HG03354 (cell line): ENCODE measurements around the gene ADGRG7.
"Not testable (repeated sequence)": the region's sequence is repeated elsewhere in the genome, so short reads cannot be mapped to it uniquely, and the experiment has no call there.

Experiments
- ATAC-seq: cut with Tn5 transposase; IDR thresholded peaks from one replicate; pipeline ENCODE4 v1.9.1; 2021; ENCODE audit warnings: mild to moderate bottlenecking; ENCODE audit not compliant: unreplicated experiment, poor library complexity, severe bottlenecking

The ADGRG7 gene, protein sequence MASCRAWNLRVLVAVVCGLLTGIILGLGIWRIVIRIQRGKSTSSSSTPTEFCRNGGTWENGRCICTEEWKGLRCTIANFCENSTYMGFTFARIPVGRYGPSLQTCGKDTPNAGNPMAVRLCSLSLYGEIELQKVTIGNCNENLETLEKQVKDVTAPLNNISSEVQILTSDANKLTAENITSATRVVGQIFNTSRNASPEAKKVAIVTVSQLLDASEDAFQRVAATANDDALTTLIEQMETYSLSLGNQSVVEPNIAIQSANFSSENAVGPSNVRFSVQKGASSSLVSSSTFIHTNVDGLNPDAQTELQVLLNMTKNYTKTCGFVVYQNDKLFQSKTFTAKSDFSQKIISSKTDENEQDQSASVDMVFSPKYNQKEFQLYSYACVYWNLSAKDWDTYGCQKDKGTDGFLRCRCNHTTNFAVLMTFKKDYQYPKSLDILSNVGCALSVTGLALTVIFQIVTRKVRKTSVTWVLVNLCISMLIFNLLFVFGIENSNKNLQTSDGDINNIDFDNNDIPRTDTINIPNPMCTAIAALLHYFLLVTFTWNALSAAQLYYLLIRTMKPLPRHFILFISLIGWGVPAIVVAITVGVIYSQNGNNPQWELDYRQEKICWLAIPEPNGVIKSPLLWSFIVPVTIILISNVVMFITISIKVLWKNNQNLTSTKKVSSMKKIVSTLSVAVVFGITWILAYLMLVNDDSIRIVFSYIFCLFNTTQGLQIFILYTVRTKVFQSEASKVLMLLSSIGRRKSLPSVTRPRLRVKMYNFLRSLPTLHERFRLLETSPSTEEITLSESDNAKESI

DNA sequence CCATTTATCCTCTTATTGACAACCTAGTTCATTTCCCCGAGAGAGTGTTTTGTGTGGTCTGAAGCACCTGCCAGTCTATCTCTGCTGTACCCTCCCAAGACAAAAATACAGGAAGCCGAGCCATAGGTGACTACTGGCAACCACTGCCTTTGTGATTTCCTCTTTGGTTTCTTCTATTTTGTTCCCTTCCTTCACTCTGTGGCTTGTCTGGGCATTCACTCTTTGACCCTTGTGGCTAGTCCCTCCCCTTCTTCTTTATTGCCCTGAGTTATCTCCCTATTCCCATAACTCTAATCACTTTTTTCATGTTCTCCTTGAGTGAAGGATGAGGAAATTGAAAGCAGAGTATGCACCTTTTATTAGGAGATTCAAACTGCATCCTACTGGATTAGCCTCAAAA lies at the start of gene ADGRG7:
Gene ADGRG7 (plus strand): TSS at position 297 of the 400 bp plus-strand sequence. CDS start 256 bp downstream, outside the sequence.
- no peak for ATAC-seq

DNA sequence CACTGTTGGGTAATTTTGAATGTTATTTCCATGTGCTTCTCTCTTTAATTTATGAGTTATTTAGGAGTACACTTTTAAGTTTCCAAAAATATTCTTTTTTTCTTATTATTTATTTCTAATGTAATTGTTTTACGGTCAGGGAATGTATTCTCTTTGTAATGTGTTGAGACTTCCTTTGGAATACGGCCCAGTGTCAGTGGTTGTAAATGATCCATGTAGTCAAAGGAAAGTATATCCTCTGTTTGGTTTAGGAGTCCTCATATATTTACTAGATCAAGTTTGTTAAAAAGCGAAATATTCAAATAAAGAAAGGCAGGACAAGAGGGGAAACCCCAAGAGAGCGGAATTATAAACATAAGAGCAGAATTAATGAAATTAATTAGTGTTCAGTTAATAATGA lies 49.0 kb upstream of the ADGRG7 start:
- no peak for ATAC-seq

DNA sequence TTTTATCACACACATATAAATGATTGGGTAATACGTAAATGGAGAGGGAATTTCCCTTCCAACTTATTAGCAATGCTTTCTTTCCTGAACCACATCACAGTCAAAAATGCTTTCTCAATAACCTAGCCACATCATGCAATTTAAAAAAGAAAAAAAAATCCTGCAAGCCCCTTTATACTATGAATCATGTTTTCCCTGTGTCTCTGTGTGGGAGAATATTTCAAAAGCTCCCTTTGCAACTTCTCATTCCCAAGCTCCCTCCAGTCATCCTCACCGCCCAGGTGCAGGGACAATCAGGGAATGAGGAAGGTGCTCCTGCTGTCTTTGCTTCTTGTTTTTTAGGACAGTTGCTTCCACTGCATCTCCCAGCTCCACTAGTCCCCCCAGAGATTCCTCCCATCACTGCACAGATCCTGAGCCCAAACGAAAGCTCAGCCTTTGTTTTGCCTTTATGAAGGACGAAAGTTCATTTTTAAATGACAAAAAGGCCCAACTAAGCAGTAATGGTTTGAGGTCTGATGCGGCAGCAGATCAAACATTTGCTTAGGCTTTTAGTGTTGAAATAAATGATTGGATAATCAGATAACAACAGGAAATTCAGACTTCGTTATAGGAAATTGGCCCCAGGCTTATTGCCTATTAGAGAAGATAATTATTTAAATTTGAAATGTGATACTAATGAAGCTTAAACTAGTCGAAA lies 47.8 kb upstream of the ADGRG7 start:
- ATAC-seq: no peak

DNA sequence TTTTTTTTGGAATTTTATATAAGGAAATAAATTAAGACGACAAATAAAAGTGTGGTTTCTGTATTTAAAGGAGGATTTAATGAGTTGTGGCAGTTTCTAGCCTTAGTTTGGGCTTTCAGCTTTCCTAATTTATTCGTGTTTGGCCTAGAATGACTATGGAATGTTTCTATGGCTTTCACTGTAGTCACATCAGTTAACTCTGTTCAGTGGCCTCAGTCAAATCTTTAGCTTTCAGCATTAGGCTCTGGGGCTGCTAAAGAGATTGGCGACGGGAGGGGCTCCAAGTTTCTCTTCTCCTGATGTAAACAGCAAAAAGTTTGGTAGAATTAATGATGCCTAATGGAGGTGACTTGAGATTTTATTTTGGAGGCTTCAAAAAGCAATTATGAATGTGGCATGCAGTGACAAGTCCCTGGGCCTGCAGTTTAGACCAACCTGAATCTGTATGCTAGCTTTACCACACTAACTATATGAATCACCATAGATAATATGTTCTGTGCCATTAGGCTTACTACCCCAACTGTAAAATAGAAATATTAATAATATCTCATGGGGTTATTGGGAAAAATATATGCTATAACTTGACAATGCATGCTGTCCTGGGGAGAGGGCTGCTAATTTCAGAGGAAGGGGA lies 47.1 kb upstream of the ADGRG7 start:
- no peak for ATAC-seq

DNA sequence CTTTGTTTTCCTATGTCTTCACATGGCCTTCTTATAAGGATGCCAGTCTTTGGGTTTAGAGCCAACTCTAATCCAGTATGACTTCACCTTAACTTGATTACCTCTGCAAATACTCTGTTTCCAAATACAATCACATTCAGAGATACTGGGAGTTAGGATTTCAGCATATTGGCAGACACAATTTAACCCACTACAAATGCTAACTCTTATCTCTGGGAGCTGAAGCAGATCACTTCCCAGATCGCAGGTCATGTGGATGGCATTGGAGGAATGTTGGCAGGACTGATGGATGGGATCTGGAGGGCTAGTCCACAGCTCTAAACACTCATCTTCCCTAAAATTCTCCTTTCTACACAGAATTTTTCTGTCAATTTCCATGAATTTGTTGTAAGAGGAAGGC lies 46.2 kb upstream of the ADGRG7 start:
- ATAC-seq: no peak

DNA sequence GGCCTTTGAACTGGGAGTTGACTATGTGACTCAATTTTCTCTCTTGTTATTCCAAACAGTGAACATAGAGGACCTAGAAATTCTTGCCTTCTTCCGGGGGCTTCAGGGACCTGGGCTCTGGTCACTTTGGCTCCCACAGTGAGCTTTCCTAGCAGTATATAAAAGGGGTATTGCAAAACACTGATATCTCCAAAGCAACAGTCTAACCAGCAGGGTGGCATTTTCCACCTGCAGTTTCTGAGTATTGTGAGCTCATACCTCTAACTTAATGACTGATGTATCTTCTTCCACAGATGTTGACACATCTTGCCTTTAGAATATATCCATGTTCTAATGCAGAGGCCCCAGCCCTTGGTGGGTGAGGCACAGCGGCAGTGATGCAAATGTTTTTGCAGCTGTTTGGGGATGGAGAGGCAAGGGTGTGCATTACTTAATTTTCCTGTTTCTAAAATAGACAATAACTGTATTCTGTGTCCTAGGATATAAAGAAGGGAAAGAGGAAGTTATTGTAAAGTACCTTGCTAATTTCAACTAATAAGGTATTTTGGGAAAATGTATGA lies 45.7 kb upstream of the ADGRG7 start:
- no peak for ATAC-seq

DNA sequence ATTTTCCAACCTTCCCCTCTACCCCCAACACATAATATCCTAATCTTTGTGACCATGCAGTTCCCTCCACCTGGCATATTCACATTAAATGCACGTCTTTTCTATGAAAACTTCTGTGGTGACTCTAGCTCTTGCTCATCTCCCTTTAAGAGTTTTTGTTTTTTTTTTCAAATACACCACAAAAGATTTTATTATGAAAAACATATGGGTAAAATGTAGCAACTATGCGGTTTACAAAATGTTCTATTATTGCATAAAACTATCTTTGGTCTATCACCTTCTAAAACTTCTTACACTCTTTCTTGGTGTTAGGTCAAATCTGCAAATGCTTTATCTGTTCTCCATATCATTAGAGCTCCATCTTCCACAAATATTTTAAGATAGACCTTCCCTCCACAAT lies 38.6 kb upstream of the ADGRG7 start:
- ATAC-seq: no peak

DNA sequence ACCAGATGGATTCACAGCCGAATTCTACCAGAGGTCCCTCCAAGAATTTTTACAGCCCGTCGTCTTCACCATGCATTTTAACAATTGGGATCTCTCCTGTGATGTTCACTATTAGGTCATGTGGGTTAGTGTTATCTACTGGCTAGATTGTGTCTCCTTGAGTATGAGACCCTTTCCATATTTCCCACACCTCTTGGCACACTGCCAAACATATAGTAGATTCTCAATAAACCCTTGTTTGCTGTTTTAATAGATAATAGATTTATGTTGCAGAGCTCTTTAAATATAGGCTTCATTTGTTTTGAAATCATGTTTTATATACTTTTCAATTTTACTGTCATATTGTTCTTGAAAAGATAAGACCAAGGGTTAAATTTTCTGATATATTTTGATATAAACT lies 34.9 kb upstream of the ADGRG7 start:
- no peak for ATAC-seq

DNA sequence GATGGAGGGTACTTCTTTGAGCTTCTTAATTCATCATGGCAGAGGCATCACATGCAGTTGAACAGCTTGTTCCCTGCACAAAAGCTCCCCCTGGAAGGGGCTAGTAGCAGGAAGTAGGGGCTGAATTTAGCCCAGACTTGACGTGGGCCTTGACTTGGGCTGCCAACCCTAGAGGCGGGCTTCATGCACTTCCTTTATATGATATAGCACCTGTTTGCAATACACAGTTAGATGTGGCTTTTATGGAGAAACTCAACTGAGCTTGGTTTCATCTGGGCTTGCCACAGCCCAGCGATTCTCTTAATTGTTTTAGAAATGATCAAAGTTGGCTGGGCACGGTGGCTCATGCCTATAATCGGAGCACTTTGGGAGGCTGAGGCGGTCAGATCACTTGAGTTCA lies 33.7 kb upstream of the ADGRG7 start:
- no peak for ATAC-seq

DNA sequence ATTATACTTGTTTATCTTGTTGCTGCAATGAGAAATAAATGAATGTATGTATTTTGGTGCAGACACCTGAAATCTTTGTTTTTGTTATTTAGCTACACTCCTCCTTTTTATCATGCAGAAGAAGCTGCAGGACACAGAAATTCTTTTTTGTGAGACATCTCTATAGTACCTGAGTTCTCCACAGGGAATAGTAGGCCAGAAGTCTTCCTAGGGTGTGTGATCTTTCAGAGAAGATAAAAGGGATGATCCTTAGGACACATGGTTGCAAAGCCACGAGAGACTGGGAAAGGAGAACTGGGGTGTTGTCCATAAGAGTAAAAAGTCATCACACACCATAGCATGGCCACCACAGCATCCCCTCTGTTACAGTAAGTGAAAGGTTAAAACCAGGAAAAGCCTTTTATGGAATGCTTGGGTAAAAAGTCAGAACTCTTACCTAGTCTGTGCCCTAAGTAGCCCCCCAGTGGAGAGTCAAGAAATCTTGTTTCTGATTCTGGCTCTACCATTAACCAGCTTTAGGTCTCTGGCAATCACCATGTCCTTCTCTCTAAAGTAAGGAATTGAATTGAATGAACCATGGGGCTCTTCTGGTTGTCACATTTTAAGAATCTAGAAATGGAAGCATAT lies 31.9 kb upstream of the ADGRG7 start:
- ATAC-seq: no peak

DNA sequence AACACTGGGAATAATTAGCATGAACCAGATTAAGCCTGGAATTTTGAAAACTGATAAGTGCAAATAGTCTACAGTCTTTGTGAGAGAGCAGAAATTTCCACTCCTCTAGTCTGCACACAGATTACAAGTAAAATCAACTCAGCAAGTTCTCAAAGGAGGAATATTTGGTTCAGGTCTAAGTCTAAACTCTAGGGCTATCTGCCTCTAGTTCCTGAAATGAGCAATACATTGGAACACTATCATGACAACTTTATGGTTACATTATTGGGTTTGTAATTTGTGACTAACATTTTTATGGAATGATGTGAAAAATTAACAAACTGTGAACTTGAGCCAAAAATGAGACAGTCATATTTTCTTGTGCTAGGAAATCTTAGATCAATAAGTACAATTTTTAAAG lies 30.8 kb upstream of the ADGRG7 start:
- ATAC-seq: no peak

DNA sequence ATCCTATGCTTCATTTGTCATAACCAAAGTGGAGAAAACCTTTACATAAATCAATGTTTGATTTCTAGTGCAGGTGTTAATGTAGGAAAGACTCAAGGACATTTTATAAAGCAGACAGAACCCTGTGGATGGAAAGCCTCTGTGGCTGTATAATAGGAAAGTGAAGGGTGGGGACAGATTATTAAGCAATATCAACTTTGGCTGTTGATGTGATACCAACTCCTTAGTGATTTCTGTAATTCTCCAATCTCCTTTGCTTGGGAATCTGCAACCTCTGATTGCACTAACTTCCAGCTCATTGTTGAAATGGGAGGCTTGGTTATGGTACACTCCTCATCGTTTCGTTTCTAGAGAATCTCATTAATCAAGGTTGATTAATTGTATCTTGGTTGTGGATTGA lies 29.3 kb upstream of the ADGRG7 start:
- no peak for ATAC-seq

DNA sequence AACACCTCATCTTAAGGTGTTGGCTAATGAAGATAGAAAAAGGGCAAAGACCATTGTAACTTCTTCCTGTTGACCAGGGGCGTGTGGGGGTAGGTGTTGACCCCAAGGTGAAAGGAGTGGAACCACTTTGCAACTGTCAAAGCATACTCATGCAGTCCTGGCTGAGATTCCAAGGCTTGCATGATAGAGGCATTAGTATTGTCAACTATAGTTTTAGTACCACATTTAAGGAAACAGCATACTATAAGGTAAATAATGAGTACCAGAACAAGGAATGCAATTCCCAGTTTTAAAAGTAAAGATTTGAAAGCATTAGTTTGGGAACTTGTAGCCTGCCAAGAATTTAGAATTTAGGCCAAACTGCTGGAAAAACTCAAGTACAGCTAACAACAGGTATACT lies 27.8 kb upstream of the ADGRG7 start:
- ATAC-seq: no peak

DNA sequence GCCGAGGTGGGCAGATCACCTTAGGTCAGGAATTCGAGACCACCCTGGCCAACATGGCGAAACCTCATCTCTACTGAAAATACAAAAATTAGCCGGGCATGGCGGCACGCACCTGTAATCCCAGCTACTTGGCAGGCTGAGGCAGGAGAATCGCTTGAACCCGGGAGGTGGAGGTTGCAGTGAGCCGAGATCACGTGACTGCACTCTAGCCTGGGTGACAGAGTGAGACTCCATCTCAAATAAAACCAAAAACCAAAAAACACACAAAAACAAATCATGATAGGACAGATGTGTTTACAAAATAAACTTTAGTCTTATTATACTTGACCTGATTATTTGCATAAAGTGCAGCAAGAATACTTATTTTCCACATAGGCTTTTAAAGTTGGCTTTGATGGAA lies 27.2 kb upstream of the ADGRG7 start:
- not testable (repeated sequence) for ATAC-seq

DNA sequence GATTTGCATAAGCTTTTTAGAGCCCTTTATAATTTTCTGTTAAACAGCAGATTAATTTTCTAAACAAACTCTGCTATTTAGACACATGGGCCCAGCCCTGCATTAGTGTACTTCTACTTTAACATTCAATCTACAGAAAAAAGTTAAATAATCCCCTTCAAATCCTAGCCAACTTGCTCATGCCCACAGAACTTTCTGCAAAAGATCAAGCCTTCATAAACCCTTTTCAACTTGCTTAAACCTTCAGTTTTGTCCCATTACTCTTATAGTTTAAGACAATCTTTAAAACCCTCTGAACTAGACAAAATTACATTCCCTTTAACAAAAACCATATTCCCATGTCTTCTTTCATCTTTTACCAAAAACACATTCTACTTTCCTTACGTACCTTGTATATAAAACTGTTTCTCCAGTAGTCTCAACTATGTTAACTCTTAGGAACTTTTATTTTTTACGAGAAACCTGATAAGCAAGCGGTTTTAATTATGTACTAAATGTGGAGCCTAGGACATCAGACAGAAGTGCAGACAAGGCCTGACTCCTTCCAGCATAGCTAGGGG lies 25.2 kb upstream of the ADGRG7 start:
- no peak for ATAC-seq

DNA sequence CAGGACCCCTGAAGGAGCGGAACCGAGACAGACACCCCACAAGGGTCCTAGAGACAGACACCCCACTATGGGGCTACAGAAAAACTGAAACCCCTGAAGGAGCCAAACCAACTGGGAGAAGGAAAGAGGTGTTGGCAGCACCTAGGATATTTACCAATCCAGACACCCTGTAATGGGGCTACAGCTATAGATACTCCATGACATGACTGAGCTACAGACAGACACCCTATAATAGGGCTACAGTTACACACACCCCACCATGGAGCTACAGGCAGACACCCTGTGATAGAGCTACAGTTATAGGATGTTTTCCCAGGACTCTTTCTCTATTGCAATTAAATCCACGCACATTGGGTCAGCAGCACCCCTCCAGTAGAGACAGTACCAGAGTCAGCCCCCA lies 22.6 kb upstream of the ADGRG7 start:
- no peak for ATAC-seq

DNA sequence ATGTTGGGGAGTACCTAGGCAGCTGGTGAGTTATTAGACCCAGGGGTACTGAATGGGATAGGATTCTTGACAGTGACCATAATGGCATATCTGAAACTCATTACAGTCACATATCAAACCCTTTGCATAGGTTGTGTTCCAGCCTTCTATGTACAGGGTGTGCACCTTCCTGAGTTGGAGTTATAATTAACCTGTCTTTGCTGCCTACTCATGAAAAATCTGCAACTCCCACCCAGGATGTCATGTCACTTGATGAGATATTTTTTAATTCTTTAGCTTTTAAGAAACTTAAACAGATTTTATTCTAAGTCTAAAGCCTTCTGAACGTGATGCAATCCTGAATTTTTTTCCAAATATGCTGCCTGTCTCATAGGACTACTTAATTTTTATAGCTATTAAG lies 21.1 kb upstream of the ADGRG7 start:
- no peak for ATAC-seq

DNA sequence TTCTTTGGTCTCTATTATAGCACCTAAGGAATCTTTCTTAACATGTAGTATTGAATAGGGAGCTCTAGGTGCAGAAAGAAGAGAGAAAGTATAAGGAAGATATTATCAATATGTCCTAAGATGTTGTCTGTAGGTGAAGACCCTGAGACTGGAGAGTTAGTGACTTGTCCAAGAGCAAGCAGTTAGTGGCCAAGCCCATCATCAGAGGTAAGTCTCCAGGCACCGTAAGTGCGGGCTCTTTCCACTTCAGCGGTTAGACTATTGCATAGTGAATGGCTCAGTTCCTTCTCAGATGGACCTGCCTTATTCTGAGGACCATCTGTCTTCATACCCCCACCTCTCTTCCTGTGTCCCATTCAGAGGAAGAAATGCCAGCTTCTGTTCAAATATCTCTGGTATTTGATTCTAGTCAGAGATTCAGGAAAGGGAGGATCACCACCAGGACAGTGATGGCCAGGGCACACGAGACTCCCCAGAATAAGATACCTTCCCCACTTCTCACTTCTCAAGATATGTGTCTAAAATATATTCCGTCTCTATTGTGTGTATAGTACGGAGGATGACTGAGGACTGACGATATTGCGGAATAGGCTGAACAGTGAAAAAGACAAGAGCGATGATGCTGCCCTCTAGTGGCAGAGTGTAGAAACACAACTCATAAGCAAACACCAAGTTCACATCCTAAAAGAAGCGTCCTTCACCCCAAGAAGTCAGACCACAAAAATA lies 19.1 kb upstream of the ADGRG7 start:
- peak; percentile 93 for ATAC-seq

DNA sequence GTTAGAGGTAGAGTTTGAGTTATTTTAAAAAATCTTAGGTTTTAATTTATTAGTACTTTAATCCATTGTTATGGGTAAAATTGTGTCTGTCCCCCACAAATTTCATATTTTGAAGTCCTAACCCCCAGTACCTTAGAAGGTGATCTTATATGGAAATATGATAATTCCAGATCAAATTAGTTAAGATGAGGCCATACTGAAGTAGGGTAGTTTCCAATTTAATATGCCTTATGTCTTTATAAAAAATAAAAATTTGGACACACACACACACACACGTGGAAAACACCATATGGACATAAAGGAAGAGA lies 18.6 kb upstream of the ADGRG7 start:
- no peak for ATAC-seq
